Measurements from ENCODE around the gene SYNGR4.

DNA sequence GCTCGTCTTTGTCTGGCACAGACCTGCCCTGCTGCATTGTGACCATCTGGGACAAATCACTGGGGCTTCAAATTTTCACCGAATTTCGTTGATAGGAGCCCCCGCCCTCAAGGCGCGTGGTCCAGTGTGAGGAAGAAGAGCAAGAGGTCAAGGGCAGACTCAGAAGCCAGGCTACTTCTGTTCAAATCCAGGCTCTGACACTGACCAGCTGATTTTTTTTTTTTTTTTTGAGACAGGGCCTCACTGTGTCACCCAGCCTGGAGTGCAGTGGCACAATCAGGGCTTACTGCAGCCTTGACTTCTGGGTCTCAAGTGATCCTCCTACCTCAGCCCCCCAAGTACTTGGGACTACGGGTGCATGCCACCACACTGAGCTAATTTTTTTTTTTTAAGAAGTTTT is 7.2 kb downstream of the SYNGR4 start:
- TF ChIP-seq POLR2A (IDR thresholded peaks at IDR 0.05; ENCODE audit: low read length) (no peak), GATA1 (IDR thresholded peaks at IDR 0.05; ENCODE audit: low read depth, low read length) (no peak)

Data from erythroblast (primary cell).